HG02571 (cell line): ENCODE measurements around the gene DHX38.

ENCODE experiments used
- ATAC-seq: cut with Tn5 transposase; IDR thresholded peaks from one replicate; pipeline ENCODE4 v1.9.1; 2021; ENCODE audit warnings: mild to moderate bottlenecking, moderate library complexity; ENCODE audit not compliant: unreplicated experiment

The DHX38 gene

DNA sequence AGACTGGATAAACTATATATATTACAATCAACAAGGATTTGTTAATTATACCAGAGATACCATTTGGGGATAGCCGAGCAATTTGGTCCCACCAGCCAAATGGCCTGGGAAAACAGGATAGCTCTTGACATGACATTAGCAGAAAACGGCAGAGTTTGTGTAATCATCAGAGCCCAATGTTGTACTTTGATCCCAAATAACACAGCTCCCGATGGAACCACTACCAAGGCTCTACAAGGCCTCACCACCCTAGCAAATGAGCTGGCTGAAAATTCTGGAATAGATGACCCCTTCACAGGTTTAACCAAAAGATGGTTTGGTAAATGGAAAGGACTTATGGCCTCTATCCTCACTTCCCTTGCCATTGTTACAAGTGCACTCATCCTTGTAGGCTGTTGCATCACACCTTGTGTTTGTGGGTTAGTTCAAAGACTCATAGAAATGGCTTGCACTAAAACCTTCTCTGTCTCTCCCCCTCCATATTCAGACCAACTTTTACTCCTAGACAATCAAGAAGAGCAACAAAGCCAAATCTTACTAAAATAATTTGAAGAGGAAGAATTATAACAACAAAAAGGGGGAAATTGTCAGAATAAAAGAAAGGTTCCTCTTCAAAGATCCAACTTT lies 9.8 kb upstream of the DHX38 start:
- ATAC-seq = no peak

DNA sequence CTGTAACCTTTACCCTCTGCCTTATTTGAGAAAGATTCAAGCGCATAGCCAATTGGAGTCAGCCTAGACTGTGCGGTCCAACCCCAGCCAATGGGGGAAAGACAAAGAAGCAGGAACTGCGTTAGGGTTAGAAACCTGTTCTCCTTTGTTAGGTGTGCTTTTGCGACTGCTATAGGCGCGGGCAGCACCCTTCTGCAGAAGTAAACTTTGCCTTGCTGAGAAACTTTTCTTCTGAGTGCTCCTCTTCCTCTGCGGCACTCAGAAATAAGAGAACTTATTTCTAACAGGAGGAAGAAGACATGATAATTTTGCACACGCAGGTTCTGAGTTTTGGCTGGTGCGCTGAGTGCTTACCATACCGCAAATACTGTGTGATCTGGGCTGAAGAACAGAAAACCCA lies 9.2 kb upstream of the DHX38 start:
- ATAC-seq = no peak

DNA sequence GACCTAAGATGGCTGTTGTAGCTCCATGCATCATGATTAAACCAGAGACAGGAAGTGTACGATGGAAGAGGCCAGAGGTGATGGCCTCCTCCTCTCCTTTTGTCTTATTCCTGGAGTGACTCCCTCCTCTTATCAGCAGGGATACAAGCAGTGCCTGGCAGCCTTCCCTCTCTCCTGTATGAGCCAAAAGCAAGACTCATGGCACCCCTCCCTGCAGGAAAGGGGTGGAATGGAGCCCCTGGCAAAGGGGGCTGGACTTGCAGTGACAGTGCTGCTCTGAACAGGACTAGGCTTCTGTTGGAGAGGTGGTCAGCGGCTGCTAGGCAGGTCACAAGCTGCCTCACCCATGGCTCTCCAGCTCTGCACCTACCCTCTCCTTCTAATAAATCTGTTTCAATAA lies 8.6 kb upstream of the DHX38 start:
- ATAC-seq = no peak

DNA sequence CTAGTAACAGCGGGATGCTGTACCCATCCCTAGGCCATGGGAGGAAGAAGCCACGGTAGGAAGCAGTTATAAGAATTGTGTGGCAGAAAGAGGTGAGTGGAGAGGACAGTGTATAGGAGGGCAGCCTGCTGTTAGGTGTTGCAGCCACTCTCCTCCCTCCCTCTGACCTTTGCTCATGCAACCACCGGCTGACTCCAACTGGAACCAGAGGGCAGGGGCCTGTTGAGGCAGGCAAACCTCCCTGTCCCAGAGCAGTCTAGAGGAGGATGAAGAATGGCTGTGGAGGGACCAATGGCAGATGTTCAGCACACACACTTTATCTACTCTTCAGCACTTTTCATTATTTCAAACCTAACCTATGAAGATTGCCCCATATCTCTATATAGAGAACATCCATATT lies 2.4 kb upstream of the DHX38 start:
- no peak for ATAC-seq

DNA sequence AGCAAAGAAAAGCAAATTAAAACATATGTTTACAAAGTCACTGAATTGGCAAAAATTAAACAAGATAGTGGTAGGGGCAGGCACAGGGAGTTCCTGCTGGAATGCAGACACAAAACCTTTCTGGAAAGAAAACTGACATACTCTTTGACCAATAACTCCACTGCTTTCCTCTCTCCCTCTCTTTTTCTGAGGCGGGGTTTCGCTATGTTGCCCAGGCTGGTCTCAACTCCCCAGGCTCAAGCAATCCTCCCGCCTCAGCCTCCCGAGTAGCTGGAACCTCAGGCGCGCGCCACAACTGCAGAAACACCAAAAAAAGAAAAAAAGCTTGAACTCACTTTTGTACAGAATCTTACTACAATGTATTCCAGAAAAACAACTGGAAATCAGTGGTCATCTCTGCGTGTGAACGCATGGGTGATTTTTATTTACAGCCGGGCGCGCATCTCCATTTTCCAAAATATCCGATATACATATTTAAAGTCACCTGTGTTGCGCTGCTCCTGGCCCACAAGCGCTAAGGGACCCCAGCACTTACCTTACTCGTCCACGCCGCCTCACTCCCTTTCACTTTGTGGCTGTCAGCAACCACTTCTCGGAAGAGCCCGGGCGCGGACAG lies 707 bp upstream of the DHX38 start:
- no peak for ATAC-seq

DNA sequence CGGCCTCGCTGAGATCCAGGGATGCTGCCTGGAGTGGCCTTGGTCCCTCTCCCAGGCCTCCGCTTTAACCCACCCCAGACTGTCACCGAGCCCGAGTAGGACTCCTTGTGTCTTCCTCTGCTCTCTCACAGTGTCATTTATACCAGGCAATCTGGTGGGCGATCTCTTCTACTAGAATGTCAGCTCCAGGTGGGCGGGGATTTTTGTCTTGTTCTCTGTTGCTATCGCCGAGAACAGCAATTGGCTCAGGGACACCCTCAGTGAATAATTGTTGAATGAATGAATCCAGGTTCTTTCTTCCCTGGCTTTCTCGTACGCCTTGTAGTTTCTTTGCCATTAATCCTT lies 591 bp downstream of the DHX38 start:
- no peak for ATAC-seq

DNA sequence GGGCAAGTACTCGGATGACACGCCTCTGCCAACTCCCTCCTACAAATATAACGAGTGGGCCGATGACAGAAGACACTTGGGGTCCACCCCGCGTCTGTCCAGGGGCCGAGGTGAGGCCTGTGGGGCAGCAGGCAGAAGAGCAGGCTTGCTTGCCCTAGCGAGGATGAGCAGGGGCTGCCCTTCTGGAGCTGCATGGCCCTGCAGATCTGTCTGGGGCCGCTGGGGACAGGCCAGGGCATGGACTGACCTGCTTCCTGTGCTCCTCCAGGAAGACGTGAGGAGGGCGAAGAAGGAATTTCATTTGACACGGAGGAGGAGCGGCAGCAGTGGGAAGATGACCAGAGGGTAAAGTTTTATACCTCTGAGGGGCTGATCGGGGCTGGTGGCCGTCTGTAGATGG lies 5.3 kb downstream of the DHX38 start:
- no peak for ATAC-seq

DNA sequence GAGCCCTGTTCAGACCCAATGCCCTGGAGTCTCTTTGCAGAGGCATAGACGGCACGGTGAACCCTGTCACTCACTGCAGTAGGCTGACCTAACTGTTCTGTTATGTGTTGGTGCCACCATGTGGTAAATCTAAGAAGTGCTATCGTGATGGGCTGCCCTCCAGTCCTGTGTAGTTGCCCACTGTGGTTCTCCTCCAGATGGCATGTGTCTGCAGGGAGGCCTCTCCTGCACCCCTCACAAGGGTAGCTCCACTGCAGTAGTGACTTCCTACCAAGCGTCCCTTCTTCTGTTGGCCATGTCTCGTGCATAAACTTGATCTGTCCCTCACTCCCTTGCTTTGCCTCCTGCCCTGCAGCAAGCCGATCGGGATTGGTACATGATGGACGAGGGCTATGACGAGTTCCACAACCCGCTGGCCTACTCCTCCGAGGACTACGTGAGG lies 5.8 kb downstream of the DHX38 start:
- no peak for ATAC-seq

DNA sequence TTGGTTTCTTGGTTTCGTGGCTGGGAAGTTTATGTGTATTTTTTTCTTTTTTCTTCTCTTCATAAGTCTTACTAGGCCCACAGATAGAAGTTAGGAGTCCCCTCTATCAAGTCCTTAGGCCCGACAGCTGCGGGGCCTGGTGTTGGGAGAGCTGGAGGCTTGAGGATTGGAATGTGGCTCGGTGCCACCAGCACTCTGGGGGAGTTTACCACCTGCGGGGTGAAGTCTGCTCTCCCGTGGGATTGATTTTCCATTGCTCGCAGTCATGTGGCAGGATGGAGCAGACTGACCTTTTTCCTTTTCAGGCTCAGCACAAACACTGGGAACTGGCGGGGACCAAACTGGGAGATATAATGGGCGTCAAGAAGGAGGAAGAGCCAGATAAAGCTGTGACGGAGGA lies 7.5 kb downstream of the DHX38 start:
- no peak for ATAC-seq

DNA sequence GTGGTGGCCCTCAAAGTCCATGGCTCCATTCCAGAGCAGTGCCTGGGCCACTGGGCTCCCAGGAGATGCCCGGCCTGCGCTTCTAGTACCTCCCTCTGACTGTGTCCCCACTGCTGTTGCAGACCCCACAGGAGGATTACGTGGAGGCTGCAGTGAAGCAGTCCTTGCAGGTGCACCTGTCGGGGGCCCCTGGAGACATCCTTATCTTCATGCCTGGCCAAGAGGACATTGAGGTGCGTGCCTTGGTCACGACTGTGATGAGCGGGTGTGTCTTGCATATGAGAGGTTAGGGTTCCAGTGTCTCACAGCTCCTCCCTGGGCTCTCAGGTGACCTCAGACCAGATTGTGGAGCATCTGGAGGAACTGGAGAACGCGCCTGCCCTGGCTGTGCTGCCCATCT lies 11.3 kb downstream of the DHX38 start:
- ATAC-seq = no peak

DNA sequence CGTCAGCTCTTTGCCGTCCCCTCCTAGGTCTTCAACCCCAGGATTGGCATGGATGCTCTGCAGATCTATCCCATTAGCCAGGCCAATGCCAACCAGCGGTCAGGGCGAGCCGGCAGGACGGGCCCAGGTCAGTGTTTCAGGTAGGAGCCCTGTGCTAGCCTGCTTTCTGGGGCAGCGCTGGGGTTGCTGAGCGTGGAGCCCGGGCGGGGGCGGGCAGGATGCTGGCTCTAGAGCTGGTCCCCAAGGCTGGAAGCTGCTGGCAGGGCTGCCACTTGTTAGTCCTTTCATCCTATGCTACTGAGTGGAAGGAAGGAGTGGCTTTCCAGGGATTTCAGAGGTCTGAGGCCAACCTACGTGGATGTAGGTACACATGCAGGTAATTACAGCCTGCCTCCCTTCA lies 12.3 kb downstream of the DHX38 start:
- ATAC-seq = no peak

DNA sequence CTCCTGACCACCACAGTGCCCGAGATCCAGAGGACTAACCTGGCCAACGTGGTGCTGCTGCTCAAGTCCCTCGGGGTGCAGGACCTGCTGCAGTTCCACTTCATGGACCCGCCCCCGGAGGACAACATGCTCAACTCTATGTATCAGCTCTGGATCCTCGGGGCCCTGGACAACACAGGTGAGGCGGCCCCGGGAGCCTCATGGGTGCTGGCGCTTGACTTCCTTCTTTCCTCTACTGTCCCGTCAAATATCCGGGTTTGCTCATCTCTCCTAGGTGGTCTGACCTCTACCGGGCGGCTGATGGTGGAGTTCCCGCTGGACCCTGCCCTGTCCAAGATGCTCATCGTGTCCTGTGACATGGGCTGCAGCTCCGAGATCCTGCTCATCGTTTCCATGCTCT lies 13.7 kb downstream of the DHX38 start:
- no peak for ATAC-seq

DNA sequence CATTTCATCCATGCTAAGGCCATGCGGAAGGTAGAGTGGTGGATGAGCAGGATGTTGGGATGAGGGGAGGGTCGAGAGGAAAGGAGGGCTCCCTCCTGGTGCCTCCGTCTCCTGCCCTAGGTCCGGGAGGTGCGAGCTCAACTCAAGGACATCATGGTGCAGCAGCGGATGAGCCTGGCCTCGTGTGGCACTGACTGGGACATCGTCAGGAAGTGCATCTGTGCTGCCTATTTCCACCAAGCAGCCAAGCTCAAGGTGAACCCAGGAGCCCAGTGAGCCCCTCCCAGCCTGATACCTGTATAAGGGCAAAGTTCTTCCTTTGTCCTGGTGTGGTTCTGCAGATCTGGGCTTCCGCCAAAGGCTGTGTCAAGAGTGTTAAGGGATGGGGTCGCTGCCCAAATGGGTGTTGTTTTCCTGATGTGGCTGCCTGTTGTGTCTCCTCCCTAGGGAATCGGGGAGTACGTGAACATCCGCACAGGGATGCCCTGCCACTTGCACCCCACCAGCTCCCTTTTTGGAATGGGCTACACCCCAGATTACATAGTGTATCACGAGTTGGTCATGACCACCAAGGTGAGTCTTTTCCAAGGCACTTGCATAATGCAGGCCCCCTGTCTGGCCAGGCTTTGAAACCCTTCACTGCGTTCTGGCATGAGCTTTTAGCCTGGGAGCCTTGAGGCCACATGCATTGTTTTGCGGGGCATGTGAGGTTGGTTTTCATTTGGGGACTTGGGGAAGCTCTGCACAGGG lies 14.9 kb downstream of the DHX38 start:
- no peak for ATAC-seq

DNA sequence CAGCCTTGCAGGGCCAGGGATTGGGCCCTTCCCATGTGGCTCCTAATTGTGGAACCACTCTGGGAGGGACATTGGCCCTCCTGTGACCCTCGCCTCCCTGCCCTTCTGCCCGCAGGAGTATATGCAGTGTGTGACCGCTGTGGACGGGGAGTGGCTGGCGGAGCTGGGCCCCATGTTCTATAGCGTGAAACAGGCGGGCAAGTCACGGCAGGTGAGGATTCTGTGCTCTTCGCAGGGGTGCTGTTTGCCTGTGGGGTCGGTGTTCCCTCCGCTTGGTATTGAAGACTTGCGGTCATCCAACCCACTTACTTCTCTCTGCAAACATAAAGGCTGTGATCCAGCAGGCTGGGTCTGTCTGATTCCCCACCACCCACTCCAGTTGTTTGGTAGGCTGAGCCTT lies 15.7 kb downstream of the DHX38 start:
- ATAC-seq = no peak

DNA sequence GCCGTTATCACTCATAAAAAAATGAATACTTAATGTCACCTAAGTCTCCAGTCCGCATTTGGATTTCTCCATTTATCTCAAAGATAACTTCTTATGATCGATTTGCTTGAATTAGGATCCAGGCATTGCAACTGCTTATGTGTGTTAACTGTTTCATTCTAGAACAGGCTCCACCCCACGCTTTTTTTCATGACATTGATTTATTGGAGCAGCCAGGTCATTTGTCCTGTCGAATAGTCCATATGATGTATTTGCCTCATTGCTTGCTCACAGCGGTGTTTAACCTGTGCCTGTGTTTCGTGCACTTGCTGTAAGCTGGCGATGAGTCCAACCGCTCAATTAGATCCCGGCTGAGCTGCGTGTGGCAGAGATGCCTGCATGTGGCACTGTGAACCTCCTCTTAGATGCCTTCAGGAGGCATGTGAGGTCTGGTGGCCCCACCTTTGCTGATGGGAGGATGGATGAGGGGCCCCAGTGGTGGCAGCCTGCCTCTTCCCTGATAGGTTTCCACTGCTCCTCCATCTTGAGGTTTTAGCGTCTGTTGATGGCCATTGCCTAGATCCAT lies 16.4 kb downstream of the DHX38 start:
- ATAC-seq = no peak

DNA sequence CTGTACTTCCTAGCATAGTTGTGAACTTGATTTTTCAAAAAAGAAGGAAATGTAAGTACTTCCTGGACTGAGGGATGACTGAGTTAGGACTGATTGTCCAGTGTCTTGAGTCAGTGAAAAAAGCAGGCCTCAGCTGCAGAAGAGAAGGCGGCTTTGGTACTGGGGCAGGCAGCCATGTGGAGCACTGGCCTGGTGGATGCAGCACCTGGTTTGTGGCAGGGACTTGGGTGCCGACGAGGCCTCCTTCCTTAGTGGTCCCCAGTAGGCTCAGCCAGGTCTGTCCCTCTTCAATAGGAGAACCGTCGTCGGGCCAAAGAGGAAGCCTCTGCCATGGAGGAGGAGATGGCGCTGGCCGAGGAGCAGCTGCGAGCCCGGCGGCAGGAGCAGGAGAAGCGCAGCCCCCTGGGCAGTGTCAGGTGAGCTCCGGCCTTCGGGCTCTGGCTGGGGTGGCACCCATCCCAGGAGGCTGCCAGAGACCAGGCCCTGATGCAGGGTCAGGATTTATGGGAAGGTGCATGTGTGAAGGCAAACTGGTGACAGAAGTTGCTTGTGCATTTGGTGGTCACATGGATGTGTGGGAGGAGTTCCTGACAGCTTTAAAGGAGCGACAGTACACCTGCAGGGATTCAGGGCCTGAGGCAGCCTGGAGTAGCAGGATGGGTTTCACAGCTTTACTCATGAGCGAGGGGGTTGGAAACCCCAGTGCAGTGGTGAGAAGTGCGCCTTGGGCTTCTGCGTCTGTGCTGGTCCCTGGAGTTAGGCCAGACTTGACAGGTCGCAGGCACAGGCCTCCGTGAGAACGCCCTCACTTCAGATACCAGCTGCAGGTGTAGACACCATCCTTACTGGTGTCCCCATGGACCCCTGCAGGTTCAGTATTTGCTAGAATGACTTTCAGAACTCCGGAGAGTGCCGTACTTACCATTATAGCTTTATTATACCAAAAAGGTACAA lies 17.3 kb downstream of the DHX38 start:
- ATAC-seq = no peak

DNA sequence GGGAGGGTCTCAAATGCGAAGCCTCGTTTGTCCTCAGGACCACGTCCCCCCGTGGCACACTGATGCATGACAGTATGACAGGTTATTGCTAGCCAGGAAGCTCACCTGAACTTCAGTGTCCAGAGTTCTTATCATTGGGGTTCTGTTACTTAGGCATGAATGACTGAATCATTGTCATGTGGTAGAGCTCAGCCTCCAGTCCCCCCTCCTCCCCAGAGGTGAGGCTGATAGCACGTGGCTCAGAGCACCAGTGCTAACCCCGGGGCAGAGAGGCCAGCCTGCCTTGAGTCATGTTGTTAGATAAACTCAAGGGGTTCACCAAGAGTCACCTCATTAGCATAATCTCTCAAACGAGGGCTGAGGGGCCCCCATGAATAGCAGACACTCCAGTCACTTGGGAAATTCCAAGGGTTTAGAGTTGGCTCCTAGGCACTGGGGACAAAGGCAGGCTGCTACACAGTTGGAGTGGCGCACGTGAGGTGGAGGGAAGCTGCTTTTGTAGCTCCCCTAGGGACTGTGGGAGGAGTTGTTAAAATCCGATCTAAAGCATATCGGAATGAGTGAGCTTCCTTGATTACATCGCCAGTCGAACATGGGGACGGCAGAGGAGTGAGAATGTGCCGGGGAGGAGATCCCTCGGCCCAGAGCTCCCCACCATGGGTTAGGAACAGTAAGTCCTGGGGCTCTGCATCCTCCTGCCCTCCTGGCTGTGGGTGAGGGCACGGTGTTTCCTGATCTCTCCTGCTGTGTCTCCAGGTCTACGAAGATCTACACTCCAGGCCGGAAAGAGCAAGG lies 18.2 kb downstream of the DHX38 start:
- ATAC-seq = no peak

DNA sequence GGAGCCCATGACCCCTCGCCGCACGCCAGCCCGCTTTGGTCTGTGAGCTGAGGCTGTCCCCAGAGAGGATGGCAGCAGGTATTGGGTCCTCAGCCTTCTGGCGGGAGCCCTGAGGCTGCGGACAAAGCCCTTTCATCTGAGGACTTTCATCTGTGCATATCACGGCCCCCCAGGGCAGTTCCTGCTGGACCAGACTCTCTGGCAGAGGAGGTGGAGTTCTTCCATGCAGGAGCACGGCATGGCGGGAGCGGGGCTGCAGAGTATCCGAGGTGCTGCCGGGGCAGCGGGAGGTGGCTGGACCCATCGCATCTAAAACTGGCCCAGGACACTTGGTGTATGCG lies 18.8 kb downstream of the DHX38 start:
- no peak for ATAC-seq

DNA sequence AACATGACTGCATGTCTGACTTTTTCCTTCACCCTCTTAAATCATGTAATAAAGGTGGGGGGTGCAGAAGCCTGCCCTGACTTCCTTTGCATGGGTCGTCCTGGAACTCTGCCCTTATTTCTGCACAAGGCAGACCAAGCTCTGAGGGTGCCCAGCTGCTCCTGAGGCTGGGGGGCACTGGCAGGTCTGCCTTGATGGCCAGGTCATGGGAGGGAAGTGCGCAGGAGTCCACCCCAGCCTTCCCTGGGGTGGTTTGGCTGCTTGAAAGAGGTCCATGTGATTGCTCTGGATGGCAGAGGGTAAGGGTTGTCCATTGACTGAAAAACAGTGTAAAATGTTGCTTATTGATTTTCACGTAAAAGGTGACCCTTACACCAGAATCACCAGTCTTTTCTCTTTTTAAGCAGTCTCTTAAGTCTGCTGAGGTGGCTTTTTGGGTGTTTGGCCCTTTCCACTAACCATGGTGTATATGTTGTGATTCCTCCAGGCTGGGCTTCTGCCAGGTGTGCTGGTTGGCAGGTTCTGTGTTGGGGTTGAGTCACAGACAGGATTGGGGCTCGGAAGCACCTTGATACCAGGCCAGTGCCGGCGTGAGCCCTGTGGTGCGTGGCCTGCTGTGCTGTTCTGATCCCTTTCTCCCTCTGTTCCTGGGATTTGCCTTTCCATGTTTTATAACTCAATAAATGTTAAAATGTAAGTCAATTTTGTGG lies 19.4 kb downstream of the DHX38 start:
- ATAC-seq = no peak

DNA sequence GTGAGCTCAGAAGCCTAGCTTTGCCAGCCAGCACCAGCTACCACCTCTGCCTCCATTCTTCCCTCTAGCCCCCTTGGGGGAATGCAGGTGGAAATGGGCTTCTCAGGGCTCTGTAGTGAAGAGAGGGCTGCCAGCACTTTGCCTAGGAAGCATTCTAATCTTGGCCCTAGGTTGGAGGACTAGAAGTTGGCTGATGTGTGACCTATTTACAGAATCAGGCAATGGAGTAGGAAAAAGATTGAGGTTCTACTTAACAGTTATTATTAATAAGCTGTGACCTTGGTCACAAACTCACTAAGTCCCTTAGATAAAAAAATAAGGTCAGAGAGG lies 19.9 kb downstream of the DHX38 start:
- ATAC-seq = no peak
